HCT116 (cell line): Measurements from ENCODE around the gene ARFGAP3.

Source experiments
- EGR1 ChIP-seq: IDR thresholded peaks from 2 replicates; pipeline ENCODE4 v1.6.1; 2012; ENCODE audit warnings: low read depth
- FOSL1 ChIP-seq: IDR thresholded peaks from 2 replicates; pipeline ENCODE4 v1.6.1; 2012; ENCODE audit warnings: low read depth
- POLR2A ChIP-seq: IDR thresholded peaks from 2 replicates; pipeline ENCODE4 v1.7.0; 2011; ENCODE audit warnings: borderline replicate concordance; ENCODE audit not compliant: insufficient read depth, insufficient read length; ENCODE audit errors: extremely low read depth
- RAD21 ChIP-seq: IDR thresholded peaks from 2 replicates; pipeline ENCODE4 v1.6.1; 2012; ENCODE audit warnings: low read depth, mild to moderate bottlenecking
- TF ChIP-seq, protein P1 (sequence below), 3 experiments: fragments of 200-600 bp in 1 of 3; sonication (generic) in 1 of 3; IDR thresholded peaks in 2 of 3; conservative IDR thresholded peaks in 1 of 3; 2 replicates each; pipeline ENCODE4 v1.5.1; 2012 to 2017; ENCODE audit warnings: low read depth in 2 of 3, low read length in 2 of 3, antibody characterized with exemption in 1 of 3, borderline replicate concordance in 1 of 3, control low read depth in 1 of 3, mild to moderate bottlenecking in 1 of 3, mixed read lengths in 1 of 3, mixed run types in 1 of 3, moderate library complexity in 1 of 3; ENCODE audit not compliant: insufficient read depth in 1 of 3

DNA sequence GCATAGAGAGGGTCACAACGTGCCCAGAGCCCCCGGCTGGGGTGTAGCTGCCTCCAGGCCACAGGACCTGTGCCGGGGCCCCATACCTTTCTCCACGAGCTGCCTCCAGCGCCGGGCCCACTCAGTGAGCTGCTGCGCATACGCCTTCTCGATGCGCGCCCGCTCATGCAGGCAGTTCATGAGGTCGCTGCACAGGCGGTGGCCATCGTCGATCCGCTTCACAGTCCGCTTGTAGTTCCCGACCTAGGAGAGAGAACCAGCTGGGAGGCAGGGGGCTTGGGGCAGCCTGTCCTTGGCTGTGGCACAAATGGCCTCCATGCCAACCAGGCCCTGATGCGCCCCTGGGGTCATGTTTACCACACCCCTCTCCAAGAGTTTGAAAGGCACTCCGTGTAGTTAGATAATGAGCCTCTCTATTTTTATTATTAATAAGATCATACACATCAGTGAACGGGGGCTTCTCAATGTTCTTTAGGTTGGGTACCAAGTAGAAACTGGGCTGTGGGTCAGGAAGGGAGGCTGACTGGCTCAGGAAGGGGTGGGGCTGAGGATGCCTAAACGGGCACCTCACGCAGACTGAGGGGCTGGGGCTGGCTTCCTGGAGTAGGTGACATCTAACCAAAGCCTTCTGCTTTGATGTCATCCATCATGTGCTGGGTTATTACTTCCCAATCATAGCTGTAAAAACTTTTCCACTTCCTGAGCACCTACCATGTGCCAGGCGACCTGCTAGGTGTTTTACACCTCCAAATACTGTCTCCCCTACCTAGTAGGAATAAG is 36.5 kb upstream of the ARFGAP3 start:
- no peak for TF ChIP-seq FOSL1
- TF ChIP-seq, protein P1, sequence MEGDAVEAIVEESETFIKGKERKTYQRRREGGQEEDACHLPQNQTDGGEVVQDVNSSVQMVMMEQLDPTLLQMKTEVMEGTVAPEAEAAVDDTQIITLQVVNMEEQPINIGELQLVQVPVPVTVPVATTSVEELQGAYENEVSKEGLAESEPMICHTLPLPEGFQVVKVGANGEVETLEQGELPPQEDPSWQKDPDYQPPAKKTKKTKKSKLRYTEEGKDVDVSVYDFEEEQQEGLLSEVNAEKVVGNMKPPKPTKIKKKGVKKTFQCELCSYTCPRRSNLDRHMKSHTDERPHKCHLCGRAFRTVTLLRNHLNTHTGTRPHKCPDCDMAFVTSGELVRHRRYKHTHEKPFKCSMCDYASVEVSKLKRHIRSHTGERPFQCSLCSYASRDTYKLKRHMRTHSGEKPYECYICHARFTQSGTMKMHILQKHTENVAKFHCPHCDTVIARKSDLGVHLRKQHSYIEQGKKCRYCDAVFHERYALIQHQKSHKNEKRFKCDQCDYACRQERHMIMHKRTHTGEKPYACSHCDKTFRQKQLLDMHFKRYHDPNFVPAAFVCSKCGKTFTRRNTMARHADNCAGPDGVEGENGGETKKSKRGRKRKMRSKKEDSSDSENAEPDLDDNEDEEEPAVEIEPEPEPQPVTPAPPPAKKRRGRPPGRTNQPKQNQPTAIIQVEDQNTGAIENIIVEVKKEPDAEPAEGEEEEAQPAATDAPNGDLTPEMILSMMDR (IDR thresholded peaks at IDR 0.05 in 2 of 3, conservative IDR thresholded peaks at IDR 0.05 in 1 of 3; ENCODE audit: borderline replicate concordance in 1 of 3, insufficient read depth in 1 of 3, low read depth in 2 of 3, low read length in 2 of 3), result no peak
- TF ChIP-seq RAD21, result no peak
- TF ChIP-seq POLR2A, result no peak
- no peak for TF ChIP-seq EGR1
